Fibroblast of the aortic adventitia (primary cell): Measurements from ENCODE around the gene DNASE1. TPM values are rescaled to one million over a fixed set of nuclear protein-coding genes. Genes with fewer than 3 reads are reported as not detected.

Source experiments
- DNase-seq: peaks from one replicate; pipeline ENCODE4 v3.0.0-alpha.2; 2010; ENCODE audit warnings: low read depth
- H3K4me3 ChIP-seq: 2 replicates; pipeline ENCODE4 v1.5.1; 2011; ENCODE audit warnings: low read depth, mild to moderate bottlenecking, control low read depth, low read length, moderate library complexity
- CTCF ChIP-seq: IDR thresholded peaks from 2 replicates; pipeline ENCODE4 v1.5.1; 2011; ENCODE audit warnings: mild to moderate bottlenecking, low read length, control low read depth, inconsistent platforms; ENCODE audit not compliant: insufficient read depth
- total RNA-seq: library from RNA; depleted of rRNA; stranded (reverse); fragments of >200 nt; gene quantifications from 2 replicates; pipeline ENCODE4 v1.2.3, GENCODE V29; 2012; ENCODE audit warnings: low replicate concordance

DNASE1 gene
- total RNA-seq, 1 donor, result 11.8 TPM

DNA sequence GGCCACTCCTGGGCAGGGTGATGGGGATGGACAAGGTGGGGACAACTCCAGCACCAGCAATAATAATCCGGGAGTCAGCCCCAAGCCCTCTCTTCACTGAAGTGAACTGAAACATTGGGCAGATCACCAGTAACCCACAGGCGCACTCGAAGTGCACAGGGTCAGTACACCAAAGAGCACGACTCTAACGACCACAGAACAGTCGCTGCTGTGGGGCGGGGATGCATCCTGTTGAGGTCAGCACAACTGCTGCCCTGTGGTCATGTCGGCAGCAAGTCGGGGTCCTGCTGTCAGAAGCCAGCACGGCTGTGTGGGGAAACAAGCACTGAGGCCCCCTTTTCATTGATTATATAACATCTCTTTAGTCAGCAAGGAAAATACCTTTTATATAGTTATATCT, 14.6 kb downstream of the DNASE1 start:
- TF ChIP-seq CTCF, result no peak
- H3K4me3 ChIP-seq, result no peak overlapping the region
- no peak for DNase-seq

DNA sequence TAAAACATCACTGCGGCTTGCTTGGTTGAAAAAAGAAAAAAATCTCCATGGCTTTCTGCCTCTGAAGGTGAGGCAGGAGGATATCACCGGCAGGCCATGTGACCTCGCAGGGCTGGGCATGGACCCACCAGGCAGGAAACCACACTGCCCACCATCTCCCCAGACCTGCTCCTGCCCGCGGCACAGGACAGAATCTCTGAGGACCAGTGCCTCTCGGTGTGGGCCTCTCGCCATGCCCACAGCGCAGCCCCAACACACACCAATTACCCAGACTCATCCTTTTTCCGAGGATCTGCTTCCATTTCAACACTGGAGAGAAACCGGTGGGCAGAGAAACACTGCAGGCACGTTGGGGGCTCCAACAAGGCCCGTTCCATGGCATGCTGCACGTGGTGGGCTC, 16.2 kb downstream of the DNASE1 start:
- H3K4me3 ChIP-seq, result no peak overlapping the region
- no peak for TF ChIP-seq CTCF
- DNase-seq, result no peak

- no peak for DNase-seq
- TF ChIP-seq CTCF, result no peak
- H3K4me3 ChIP-seq, result no peak overlapping the region
Measured at GRCh38 chr16:3671424-3671823, 16.9 kb downstream of the DNASE1 start.

DNA sequence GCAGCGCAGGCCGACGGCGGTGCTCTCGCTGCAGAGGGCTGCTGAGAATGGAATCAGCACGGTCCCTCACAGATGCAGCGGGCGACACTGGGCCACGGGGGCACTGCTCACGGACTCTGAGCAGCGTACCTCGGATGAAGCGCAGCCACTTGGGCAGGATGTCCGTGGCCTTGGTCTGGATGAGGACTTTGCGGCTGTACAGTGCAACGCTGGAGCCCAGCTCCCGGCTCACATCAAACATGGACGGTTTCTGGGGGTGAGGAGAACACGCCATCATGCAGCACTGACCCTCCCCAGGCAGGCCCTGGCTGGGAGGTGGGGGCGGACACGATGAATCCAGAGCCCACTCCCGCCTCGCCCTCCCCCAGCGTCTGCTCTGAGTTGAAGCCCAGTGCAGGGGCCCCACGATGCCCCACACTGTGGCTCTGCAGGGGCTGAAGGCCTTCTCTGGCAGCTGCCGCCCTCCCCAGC, 18.1 kb downstream of the DNASE1 start:
- TF ChIP-seq CTCF, result no peak
- DNase-seq, result no peak
- H3K4me3 ChIP-seq, result no peak overlapping the region

GRCh38 chr16:3673201-3673600, 18.7 kb downstream of the DNASE1 start:
- no peak for TF ChIP-seq CTCF
- H3K4me3 ChIP-seq, result no peak overlapping the region
- no peak for DNase-seq

GRCh38 chr16:3673676-3674377, 19.3 kb downstream of the DNASE1 start:
- no peak for TF ChIP-seq CTCF
- no peak overlapping the region for H3K4me3 ChIP-seq
- DNase-seq, result no peak
